ENCODE data around the gene NR6A1. TPM values are rescaled to one million over a fixed set of nuclear protein-coding genes. Genes with fewer than 3 reads are reported as not detected.

NR6A1 gene
- total and polyA plus RNA-seq, 2 experiments from 2014 or later: 44.2 to 139 TPM

DNA sequence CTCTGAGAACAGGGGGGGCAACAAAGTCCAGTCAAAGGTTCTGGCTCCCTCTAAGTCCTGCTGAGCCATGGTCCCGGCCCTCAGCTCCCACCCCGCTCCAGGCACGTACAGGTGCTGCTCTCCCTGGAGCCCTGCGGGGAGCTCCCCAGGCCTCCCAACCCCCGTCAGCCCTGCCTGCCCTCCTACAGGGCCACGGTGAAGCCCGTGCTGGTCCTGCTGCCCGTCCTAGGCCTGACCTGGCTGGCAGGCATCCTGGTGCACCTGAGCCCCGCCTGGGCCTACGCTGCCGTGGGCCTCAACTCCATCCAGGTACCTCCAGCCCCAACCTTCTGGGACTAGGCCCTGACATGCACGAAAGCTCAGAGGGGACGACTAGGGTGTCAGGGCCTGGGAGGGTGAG is 300.8 kb downstream of the NR6A1 start:
- H3K36me3 Mint-ChIP-seq (ENCODE audit: low read depth): no peaks in the 10 kb centered on the region
- no peak overlapping the region for H3K4me3 ChIP-seq
- peaks cover 10% of the 10 kb centered on the region for H3K27me3 Mint-ChIP-seq (ENCODE audit: insufficient read depth, low read depth, poor library complexity)
- no peak overlapping the region for H3K27ac ChIP-seq (ENCODE audit: low read depth)
- TF ChIP-seq ZNF331 (CRISPR knock-in tag; IDR thresholded peaks at IDR 0.05; ENCODE audit: low read depth) (no peak), EZH2phosphoT487 (IDR thresholded peaks at IDR 0.05; ENCODE audit: unreplicated experiment) (no peak), STAT1 (IDR thresholded peaks at IDR 0.05; ENCODE audit: unreplicated experiment) (no peak), NANOG (IDR thresholded peaks at IDR 0.05; ENCODE audit: borderline replicate concordance) (no peak), ZNF114 (CRISPR knock-in tag; IDR thresholded peaks at IDR 0.05) (no peak), POLR2AphosphoS5 (IDR thresholded peaks at IDR 0.05; ENCODE audit: low read depth) (no peak), CREB1 (CRISPR knock-in tag; IDR thresholded peaks at IDR 0.05; ENCODE audit: low read depth) (no peak), JUNB (IDR thresholded peaks at IDR 0.05; ENCODE audit: unreplicated experiment) (no peak), EZH2 (IDR thresholded peaks at IDR 0.05; ENCODE audit: low read depth, unreplicated experiment) (no peak)
- TF ChIP-seq, protein P1, sequence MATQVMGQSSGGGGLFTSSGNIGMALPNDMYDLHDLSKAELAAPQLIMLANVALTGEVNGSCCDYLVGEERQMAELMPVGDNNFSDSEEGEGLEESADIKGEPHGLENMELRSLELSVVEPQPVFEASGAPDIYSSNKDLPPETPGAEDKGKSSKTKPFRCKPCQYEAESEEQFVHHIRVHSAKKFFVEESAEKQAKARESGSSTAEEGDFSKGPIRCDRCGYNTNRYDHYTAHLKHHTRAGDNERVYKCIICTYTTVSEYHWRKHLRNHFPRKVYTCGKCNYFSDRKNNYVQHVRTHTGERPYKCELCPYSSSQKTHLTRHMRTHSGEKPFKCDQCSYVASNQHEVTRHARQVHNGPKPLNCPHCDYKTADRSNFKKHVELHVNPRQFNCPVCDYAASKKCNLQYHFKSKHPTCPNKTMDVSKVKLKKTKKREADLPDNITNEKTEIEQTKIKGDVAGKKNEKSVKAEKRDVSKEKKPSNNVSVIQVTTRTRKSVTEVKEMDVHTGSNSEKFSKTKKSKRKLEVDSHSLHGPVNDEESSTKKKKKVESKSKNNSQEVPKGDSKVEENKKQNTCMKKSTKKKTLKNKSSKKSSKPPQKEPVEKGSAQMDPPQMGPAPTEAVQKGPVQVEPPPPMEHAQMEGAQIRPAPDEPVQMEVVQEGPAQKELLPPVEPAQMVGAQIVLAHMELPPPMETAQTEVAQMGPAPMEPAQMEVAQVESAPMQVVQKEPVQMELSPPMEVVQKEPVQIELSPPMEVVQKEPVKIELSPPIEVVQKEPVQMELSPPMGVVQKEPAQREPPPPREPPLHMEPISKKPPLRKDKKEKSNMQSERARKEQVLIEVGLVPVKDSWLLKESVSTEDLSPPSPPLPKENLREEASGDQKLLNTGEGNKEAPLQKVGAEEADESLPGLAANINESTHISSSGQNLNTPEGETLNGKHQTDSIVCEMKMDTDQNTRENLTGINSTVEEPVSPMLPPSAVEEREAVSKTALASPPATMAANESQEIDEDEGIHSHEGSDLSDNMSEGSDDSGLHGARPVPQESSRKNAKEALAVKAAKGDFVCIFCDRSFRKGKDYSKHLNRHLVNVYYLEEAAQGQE (IDR thresholded peaks at IDR 0.05; ENCODE audit: unreplicated experiment): no peak
- TF ChIP-seq, protein P2, sequence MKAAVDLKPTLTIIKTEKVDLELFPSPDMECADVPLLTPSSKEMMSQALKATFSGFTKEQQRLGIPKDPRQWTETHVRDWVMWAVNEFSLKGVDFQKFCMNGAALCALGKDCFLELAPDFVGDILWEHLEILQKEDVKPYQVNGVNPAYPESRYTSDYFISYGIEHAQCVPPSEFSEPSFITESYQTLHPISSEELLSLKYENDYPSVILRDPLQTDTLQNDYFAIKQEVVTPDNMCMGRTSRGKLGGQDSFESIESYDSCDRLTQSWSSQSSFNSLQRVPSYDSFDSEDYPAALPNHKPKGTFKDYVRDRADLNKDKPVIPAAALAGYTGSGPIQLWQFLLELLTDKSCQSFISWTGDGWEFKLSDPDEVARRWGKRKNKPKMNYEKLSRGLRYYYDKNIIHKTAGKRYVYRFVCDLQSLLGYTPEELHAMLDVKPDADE (IDR thresholded peaks at IDR 0.05): no peak
- TF ChIP-seq, protein P3, sequence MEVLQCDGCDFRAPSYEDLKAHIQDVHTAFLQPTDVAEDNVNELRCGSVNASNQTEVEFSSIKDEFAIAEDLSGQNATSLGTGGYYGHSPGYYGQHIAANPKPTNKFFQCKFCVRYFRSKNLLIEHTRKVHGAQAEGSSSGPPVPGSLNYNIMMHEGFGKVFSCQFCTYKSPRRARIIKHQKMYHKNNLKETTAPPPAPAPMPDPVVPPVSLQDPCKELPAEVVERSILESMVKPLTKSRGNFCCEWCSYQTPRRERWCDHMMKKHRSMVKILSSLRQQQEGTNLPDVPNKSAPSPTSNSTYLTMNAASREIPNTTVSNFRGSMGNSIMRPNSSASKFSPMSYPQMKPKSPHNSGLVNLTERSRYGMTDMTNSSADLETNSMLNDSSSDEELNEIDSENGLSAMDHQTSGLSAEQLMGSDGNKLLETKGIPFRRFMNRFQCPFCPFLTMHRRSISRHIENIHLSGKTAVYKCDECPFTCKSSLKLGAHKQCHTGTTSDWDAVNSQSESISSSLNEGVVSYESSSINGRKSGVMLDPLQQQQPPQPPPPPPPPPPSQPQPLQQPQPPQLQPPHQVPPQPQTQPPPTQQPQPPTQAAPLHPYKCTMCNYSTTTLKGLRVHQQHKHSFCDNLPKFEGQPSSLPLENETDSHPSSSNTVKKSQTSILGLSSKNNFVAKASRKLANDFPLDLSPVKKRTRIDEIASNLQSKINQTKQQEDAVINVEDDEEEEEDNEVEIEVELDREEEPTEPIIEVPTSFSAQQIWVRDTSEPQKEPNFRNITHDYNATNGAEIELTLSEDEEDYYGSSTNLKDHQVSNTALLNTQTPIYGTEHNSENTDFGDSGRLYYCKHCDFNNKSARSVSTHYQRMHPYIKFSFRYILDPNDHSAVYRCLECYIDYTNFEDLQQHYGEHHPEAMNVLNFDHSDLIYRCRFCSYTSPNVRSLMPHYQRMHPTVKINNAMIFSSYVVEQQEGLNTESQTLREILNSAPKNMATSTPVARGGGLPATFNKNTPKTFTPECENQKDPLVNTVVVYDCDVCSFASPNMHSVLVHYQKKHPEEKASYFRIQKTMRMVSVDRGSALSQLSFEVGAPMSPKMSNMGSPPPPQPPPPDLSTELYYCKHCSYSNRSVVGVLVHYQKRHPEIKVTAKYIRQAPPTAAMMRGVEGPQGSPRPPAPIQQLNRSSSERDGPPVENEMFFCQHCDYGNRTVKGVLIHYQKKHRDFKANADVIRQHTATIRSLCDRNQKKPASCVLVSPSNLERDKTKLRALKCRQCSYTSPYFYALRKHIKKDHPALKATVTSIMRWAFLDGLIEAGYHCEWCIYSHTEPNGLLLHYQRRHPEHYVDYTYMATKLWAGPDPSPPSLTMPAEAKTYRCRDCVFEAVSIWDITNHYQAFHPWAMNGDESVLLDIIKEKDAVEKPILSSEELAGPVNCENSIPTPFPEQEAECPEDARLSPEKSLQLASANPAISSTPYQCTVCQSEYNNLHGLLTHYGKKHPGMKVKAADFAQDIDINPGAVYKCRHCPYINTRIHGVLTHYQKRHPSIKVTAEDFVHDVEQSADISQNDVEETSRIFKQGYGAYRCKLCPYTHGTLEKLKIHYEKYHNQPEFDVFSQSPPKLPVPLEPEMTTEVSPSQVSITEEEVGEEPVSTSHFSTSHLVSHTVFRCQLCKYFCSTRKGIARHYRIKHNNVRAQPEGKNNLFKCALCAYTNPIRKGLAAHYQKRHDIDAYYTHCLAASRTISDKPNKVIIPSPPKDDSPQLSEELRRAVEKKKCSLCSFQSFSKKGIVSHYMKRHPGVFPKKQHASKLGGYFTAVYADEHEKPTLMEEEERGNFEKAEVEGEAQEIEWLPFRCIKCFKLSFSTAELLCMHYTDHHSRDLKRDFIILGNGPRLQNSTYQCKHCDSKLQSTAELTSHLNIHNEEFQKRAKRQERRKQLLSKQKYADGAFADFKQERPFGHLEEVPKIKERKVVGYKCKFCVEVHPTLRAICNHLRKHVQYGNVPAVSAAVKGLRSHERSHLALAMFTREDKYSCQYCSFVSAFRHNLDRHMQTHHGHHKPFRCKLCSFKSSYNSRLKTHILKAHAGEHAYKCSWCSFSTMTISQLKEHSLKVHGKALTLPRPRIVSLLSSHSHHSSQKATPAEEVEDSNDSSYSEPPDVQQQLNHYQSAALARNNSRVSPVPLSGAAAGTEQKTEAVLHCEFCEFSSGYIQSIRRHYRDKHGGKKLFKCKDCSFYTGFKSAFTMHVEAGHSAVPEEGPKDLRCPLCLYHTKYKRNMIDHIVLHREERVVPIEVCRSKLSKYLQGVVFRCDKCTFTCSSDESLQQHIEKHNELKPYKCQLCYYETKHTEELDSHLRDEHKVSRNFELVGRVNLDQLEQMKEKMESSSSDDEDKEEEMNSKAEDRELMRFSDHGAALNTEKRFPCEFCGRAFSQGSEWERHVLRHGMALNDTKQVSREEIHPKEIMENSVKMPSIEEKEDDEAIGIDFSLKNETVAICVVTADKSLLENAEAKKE (CRISPR knock-in tag; IDR thresholded peaks at IDR 0.05): no peak
- TF ChIP-seq, protein P4, sequence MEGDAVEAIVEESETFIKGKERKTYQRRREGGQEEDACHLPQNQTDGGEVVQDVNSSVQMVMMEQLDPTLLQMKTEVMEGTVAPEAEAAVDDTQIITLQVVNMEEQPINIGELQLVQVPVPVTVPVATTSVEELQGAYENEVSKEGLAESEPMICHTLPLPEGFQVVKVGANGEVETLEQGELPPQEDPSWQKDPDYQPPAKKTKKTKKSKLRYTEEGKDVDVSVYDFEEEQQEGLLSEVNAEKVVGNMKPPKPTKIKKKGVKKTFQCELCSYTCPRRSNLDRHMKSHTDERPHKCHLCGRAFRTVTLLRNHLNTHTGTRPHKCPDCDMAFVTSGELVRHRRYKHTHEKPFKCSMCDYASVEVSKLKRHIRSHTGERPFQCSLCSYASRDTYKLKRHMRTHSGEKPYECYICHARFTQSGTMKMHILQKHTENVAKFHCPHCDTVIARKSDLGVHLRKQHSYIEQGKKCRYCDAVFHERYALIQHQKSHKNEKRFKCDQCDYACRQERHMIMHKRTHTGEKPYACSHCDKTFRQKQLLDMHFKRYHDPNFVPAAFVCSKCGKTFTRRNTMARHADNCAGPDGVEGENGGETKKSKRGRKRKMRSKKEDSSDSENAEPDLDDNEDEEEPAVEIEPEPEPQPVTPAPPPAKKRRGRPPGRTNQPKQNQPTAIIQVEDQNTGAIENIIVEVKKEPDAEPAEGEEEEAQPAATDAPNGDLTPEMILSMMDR (conservative IDR thresholded peaks at IDR 0.05; ENCODE audit: low read depth in 2 of 2): no peak
- H3K36me3 ChIP-seq (ENCODE audit: insufficient read depth): no peaks in the 10 kb centered on the region
- no peak overlapping the region for H3K27ac Mint-ChIP-seq
- H3K27me3 ChIP-seq (ENCODE audit: insufficient read depth): no peaks in the 10 kb centered on the region
- H3K4me1 Mint-ChIP-seq: no peaks in the 10 kb centered on the region; the same call in 1 of the 3 replicates
- H3K9me2 ChIP-seq (ENCODE audit: insufficient read depth): no peaks in the 10 kb centered on the region
- no peak overlapping the region for H2AFZ ChIP-seq
- no peak overlapping the region for H3K4me3 Mint-ChIP-seq
- H3K9me3 Mint-ChIP-seq: no peaks in the 10 kb centered on the region
- H3K4me1 ChIP-seq (ENCODE audit: insufficient read depth): no peaks in the 10 kb centered on the region
- no peaks in the 10 kb centered on the region for H3K79me2 ChIP-seq (replicated peaks; ENCODE audit: insufficient read depth)
- no peaks in the 10 kb centered on the region for H4K20me1 ChIP-seq (replicated peaks; ENCODE audit: insufficient read depth)
- H3F3A ChIP-seq (replicated peaks; ENCODE audit: low read depth): no peaks in the 10 kb centered on the region
- ATAC-seq (no peak), DNase-seq (ENCODE audit: low spot score) (no peak)
- H3K4me2 ChIP-seq: no peak overlapping the region
